HepG2 (cell line): ENCODE measurements around the gene TTLL10. TPM values are rescaled to one million over a fixed set of nuclear protein-coding genes. Genes with fewer than 3 reads are reported as not detected.
A peak's percentile ranks its signal among the peaks of the same experiment; 100 is the strongest.

Experiments used
- AGO2 ChIP-seq: fragments of 200-400 bp; formaldehyde crosslinking; optimal IDR thresholded peaks from 2 replicates; pipeline ENCODE3; 2017; ENCODE audit warnings: mild to moderate bottlenecking, low read depth, low read length, moderate library complexity
- CAMTA2 ChIP-seq: sonication (generic); formaldehyde crosslinking; IDR thresholded peaks from 2 replicates; pipeline ENCODE4 v1.4.0; 2020; ENCODE audit warnings: mild to moderate bottlenecking, missing genetic modification reagents, borderline replicate concordance
- GLMP ChIP-seq: sonication (generic); formaldehyde crosslinking; IDR thresholded peaks from 2 replicates; pipeline ENCODE4 v1.9.0; 2021; ENCODE audit warnings: missing genetic modification reagents, mild to moderate bottlenecking, borderline replicate concordance
- HNF1A ChIP-seq, 2 experiments: sonication (generic) in 1 of 2; formaldehyde crosslinking in 1 of 2; IDR thresholded peaks; 2 replicates each; pipeline versions ENCODE4 v1.4.0 to v1.6.1; 2016 to 2020; ENCODE audit warnings: borderline replicate concordance in 1 of 2, low read depth in 1 of 2, mild to moderate bottlenecking in 1 of 2, missing genetic modification reagents in 1 of 2
- KDM5A ChIP-seq: fragments of 200-600 bp; sonication (generic); IDR thresholded peaks from 2 replicates; pipeline ENCODE4 v1.7.0; 2018; ENCODE audit warnings: antibody characterized with exemption, mild to moderate bottlenecking, low read length, borderline replicate concordance
- NPAS2 ChIP-seq: sonication (generic); formaldehyde crosslinking; IDR thresholded peaks from 2 replicates; pipeline ENCODE4 v1.8.0; 2022; ENCODE audit warnings: mild to moderate bottlenecking, missing genetic modification reagents, borderline replicate concordance
- ZBTB34 ChIP-seq: sonication (generic); formaldehyde crosslinking; IDR thresholded peaks from 2 replicates; pipeline ENCODE4 v1.8.0; 2022; ENCODE audit warnings: mild to moderate bottlenecking, missing genetic modification reagents
- ZFP62 ChIP-seq: sonication (generic); formaldehyde crosslinking; IDR thresholded peaks from 2 replicates; pipeline ENCODE4 v1.4.0; 2020; ENCODE audit warnings: missing genetic modification reagents
- ZNF687 ChIP-seq: sonication (generic); formaldehyde crosslinking; IDR thresholded peaks from 2 replicates; pipeline ENCODE4 v1.5.1; 2020; ENCODE audit warnings: mild to moderate bottlenecking, missing genetic modification reagents, moderate library complexity
- ZXDC ChIP-seq: sonication (generic); formaldehyde crosslinking; IDR thresholded peaks from 2 replicates; pipeline ENCODE4 v1.5.0; 2020; ENCODE audit warnings: mild to moderate bottlenecking, missing genetic modification reagents
- polyA plus RNA-seq, 8 experiments: library from polyadenylated mRNA; depleted of rRNA in 3 of 8; stranded (reverse) in 7 of 8; unstranded in 1 of 8; fragments of >200 nt; fragmentation: Illumina TruSeq in 4 of 8; extraction: Trizol in 4 of 8; gene quantifications; 2 replicates each; pipeline versions ENCODE4 v1.2.1 to v1.2.3, GENCODE V29; 2011 to 2016; ENCODE audit warnings: low read depth in 4 of 8, missing spikeins in 1 of 8, mixed read lengths in 1 of 8; ENCODE audit not compliant: insufficient read depth in 1 of 8
- total RNA-seq, 5 experiments: library from RNA; depleted of rRNA; stranded (reverse); fragments of >200 nt; fragmentation: Illumina TruSeq; extraction: Trizol; gene quantifications; 2 replicates each; pipeline ENCODE4 v1.2.3, GENCODE V29; 2016; ENCODE audit warnings: low read depth in 1 of 5

TTLL10 gene
- total and polyA plus RNA-seq, 2 of the 13 experiments (the other 11 are each of a cell fraction or from before 2014, with no cell fraction given), result not detected

- TF ChIP-seq GLMP (CRISPR knock-in tag) (no peak), CAMTA2 (CRISPR knock-in tag) (no peak), NPAS2 (no peak), ZNF687 (peak; percentile 43; the same call in 1 of the 2 replicates), HNF1A (IDR thresholded peaks at IDR 0.05; ENCODE audit: low read depth) (no peak), HNF1A (CRISPR knock-in tag; IDR thresholded peaks at IDR 0.05; ENCODE audit: borderline replicate concordance) (no peak), KDM5A (no peak), AGO2 (peak; percentile 17), ZXDC (CRISPR knock-in tag) (no peak), ZBTB34 (CRISPR knock-in tag) (no peak), ZFP62 (CRISPR knock-in tag) (no peak)
Measured at GRCh38 chr1:1163538-1164070, 10.1 kb upstream of the TTLL10 start (continued).
